GM19328 (cell line): ENCODE measurements around the gene SREBF2.
A peak's percentile ranks its signal among the peaks of the same experiment; 100 is the strongest.
"Not testable (repeated sequence)": the region's sequence is repeated elsewhere in the genome, so short reads cannot be mapped to it uniquely, and the experiment has no call there.

Experiments
- ATAC-seq: cut with Tn5 transposase; IDR thresholded peaks from one replicate; pipeline ENCODE4 v1.9.1; 2021; ENCODE audit warnings: mild to moderate bottlenecking, moderate library complexity; ENCODE audit not compliant: unreplicated experiment

Gene SREBF2

GRCh38 chr22:41820447-41820846, 12.5 kb upstream of the SREBF2 start:
- no peak for ATAC-seq

- ATAC-seq = no peak
These were observed 11.2 kb upstream of the SREBF2 start for GRCh38 chr22:41821471-41822316.

GRCh38 chr22:41822317-41823057, 10.4 kb upstream of the SREBF2 start:
- no peak for ATAC-seq

GRCh38 chr22:41823797-41824196, 9.1 kb upstream of the SREBF2 start:
- no peak for ATAC-seq

- ATAC-seq = no peak
These were observed 7.5 kb upstream of the SREBF2 start for GRCh38 chr22:41825376-41825775.

GRCh38 chr22:41826021-41826420, 6.9 kb upstream of the SREBF2 start:
- ATAC-seq = no peak

- ATAC-seq = no peak
These were observed 6.2 kb upstream of the SREBF2 start for GRCh38 chr22:41826430-41827383.

- no peak for ATAC-seq
These were observed 5.2 kb upstream of the SREBF2 start for GRCh38 chr22:41827671-41828070.

- ATAC-seq = no peak
These were observed 4.4 kb upstream of the SREBF2 start for GRCh38 chr22:41828516-41828915.

GRCh38 chr22:41830174-41830573, 2.7 kb upstream of the SREBF2 start:
- ATAC-seq = no peak

GRCh38 chr22:41831383-41831782, 1.5 kb upstream of the SREBF2 start:
- ATAC-seq = no peak

GRCh38 chr22:41831828-41832552, 915 bp upstream of the SREBF2 start:
- ATAC-seq = no peak

- ATAC-seq = peak; percentile 25
These were observed 582 bp downstream of the SREBF2 start for GRCh38 chr22:41833369-41834004.

GRCh38 chr22:41834005-41834944, 1.4 kb downstream of the SREBF2 start:
- no peak for ATAC-seq

- ATAC-seq = not testable (repeated sequence)
These were observed 2.6 kb downstream of the SREBF2 start for GRCh38 chr22:41835462-41835861.

- ATAC-seq = no peak
These were observed 3.6 kb downstream of the SREBF2 start for GRCh38 chr22:41836551-41836950.

GRCh38 chr22:41838842-41839618, 6.1 kb downstream of the SREBF2 start:
- ATAC-seq = no peak

GRCh38 chr22:41840216-41840615, 7.3 kb downstream of the SREBF2 start:
- ATAC-seq = no peak
